ENCODE measurements around the gene UBR1. TPM values are rescaled to one million over a fixed set of nuclear protein-coding genes. Genes with fewer than 3 reads are reported as not detected.

The UBR1 gene
- total RNA-seq, 1 experiment from 2014 or later, result 22.2 TPM

DNA sequence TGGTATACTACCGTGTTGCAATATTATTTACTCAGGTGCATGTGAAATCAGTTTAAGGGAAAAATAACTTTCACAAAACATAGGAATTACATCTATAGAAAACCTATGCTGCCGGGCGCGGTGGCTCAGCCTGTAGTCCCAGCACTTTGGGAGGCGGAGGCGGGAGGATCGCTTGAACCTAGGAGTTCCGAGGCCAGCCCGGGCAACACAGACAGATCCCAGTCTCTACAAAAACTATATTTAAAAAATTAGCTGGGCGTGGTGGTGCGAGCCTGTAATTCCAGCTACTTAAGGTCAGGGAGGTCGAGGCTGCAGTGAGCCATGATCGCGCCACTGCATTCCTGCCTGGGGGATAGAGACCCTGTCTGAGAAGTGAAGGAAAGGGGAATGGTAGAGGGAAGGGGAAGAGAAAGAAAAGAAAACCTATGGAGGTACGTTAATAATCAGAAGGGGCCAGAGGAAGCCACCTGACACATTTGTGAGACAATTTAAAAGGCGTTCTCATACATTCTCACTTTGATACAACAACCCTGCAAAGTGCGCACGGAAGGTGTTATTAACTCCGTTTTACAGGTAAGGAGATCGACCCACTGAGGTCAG lies 27.1 kb upstream of the UBR1 start:
- no peaks in the 10 kb centered on the region for H4K20me1 ChIP-seq (ENCODE audit: control insufficient read depth, insufficient read depth, insufficient read length)
- H3K56ac ChIP-seq (ENCODE audit: insufficient read length, low read depth, low read length), result no peak overlapping the region
- WGBS (ENCODE audit: extremely low coverage, insufficient read length, low lambda C conversion rate), result no CpG with 5 or more reads among the region's 20 CpGs
- H3K9ac ChIP-seq (ENCODE audit: extremely low read depth, insufficient read length, low read length), result peak overlapping the region; percentile 1
- peak overlapping the region; percentile 86 to 88 for H3K4me3 Mint-ChIP-seq
- no peak overlapping the region for H3K14ac ChIP-seq (ENCODE audit: insufficient read depth, low read length)
- peak overlapping the region; percentile 59 for H3K4me2 ChIP-seq (ENCODE audit: insufficient read depth, insufficient read length, low read length)
- H2AK5ac ChIP-seq (ENCODE audit: insufficient read length, low read length), result no peak overlapping the region
- H3K79me1 ChIP-seq (ENCODE audit: insufficient read depth, low read depth, low read length, poor library complexity, severe bottlenecking), result no peaks in the 10 kb centered on the region
- H3K27me3 ChIP-seq (ENCODE audit: insufficient read depth, low read length), result peaks cover 7% of the 10 kb centered on the region; the same call in 1 of the 2 replicates
- no peak overlapping the region for H3K18ac ChIP-seq (ENCODE audit: insufficient read length, low read depth, low read length)
- no peak overlapping the region for H2BK120ac ChIP-seq (ENCODE audit: low read depth, low read length, poor library complexity, severe bottlenecking)
- no peak overlapping the region for H3K4ac ChIP-seq (ENCODE audit: low read depth, low read length)
- H3T11ph ChIP-seq (ENCODE audit: low read length), result no peak overlapping the region
- TF ChIP-seq, protein P1, sequence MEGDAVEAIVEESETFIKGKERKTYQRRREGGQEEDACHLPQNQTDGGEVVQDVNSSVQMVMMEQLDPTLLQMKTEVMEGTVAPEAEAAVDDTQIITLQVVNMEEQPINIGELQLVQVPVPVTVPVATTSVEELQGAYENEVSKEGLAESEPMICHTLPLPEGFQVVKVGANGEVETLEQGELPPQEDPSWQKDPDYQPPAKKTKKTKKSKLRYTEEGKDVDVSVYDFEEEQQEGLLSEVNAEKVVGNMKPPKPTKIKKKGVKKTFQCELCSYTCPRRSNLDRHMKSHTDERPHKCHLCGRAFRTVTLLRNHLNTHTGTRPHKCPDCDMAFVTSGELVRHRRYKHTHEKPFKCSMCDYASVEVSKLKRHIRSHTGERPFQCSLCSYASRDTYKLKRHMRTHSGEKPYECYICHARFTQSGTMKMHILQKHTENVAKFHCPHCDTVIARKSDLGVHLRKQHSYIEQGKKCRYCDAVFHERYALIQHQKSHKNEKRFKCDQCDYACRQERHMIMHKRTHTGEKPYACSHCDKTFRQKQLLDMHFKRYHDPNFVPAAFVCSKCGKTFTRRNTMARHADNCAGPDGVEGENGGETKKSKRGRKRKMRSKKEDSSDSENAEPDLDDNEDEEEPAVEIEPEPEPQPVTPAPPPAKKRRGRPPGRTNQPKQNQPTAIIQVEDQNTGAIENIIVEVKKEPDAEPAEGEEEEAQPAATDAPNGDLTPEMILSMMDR (conservative IDR thresholded peaks at IDR 0.05), result no peak
- no peak overlapping the region for H3K23ac ChIP-seq (ENCODE audit: insufficient read length, low read depth, low read length)
- no peak overlapping the region for H4K91ac ChIP-seq (ENCODE audit: insufficient read length, low read depth, low read length)
- H3K27ac ChIP-seq (ENCODE audit: insufficient read length, low read depth, low read length), result no peak overlapping the region
- no peaks in the 10 kb centered on the region; the same call in 1 of the 2 replicates for H3K4me1 ChIP-seq (ENCODE audit: insufficient read depth, low read length)
- H3K9me3 Mint-ChIP-seq, result peaks cover 9 to 16% of the 10 kb centered on the region in 2 experiments
- no peak overlapping the region for H2BK15ac ChIP-seq (ENCODE audit: low read depth, low read length)
- H2BK20ac ChIP-seq (ENCODE audit: low read depth, low read length, poor library complexity, severe bottlenecking), result no peak overlapping the region
- no peak overlapping the region for H4K5ac ChIP-seq (ENCODE audit: insufficient read length, low read depth, low read length)
- peaks cover 40% of the 10 kb centered on the region for H3K27me3 Mint-ChIP-seq (ENCODE audit: low read depth)
- H3K79me2 ChIP-seq (ENCODE audit: insufficient read depth, low read length), result no peaks in the 10 kb centered on the region
- no peak overlapping the region for H2BK12ac ChIP-seq (ENCODE audit: insufficient read length, low read depth, low read length)
- H2BK5ac ChIP-seq (ENCODE audit: insufficient read length, low read length), result no peak overlapping the region
- H2AFZ ChIP-seq (ENCODE audit: low read length), result peak overlapping the region; percentile 17
- H3K23me2 ChIP-seq (ENCODE audit: insufficient read length, low read depth, low read length, poor library complexity, severe bottlenecking), result peaks cover 6% of the 10 kb centered on the region
- H3K9me3 ChIP-seq (ENCODE audit: control insufficient read depth, low read depth, low read length), result no peaks in the 10 kb centered on the region
- H3K4me1 Mint-ChIP-seq, result peaks cover 19 to 21% of the 10 kb centered on the region in 2 experiments
- peak overlapping the region in 1 of 3 experiments; percentile 44; a peak in 1 of 7 replicates for H3K27ac Mint-ChIP-seq
- H3K36me3 Mint-ChIP-seq (ENCODE audit: insufficient read depth in 1 of 3, low read depth in 3 of 3), result peaks cover 0 to 7% (median 2%) of the 10 kb centered on the region in 3 experiments; a peak in 2 of 7 replicates
- no peak for DNase-seq
- no peak overlapping the region for H4K8ac ChIP-seq (replicated peaks; ENCODE audit: insufficient read length, low read depth, low read length)
